Left ventricle myocardium inferior (tissue), 1 donor: ENCODE results near the gene MEG3. TPM values are rescaled to one million over a fixed set of nuclear protein-coding genes. Genes with fewer than 3 reads are reported as not detected.

Experiments used
- DNase-seq: peaks from one replicate; pipeline ENCODE4 v3.0.0-alpha.2; 2020
- H3K27ac ChIP-seq: fragments of 200-600 bp; replicated peaks from 2 replicates; pipeline ENCODE4 v1.8.0; 2021
- H3K27me3 ChIP-seq: fragments of 200-600 bp; 2 replicates; pipeline ENCODE4 v1.8.0; 2021; ENCODE audit warnings: low read depth
- H3K36me3 ChIP-seq: fragments of 200-600 bp; 2 replicates; pipeline ENCODE4 v1.8.0; 2021
- H3K4me1 ChIP-seq: fragments of 200-600 bp; 2 replicates; pipeline ENCODE4 v1.8.0; 2021
- H3K4me3 ChIP-seq: fragments of 200-600 bp; 2 replicates; pipeline ENCODE4 v1.8.0; 2021; ENCODE audit warnings: mild to moderate bottlenecking, moderate library complexity
- H3K9me3 ChIP-seq: fragments of 200-600 bp; replicated peaks from 2 replicates; pipeline ENCODE4 v1.8.0; 2021
- CTCF ChIP-seq: fragments of 200-600 bp; IDR thresholded peaks from 2 replicates; pipeline ENCODE4 v1.8.0; 2021; ENCODE audit warnings: antibody characterized with exemption, mild to moderate bottlenecking, borderline replicate concordance
- intact Hi-C: fragments of 100-400 bp; cut with micrococcal nuclease; formaldehyde crosslinking; loops from one replicate; pipeline ENCODE4 v1.11.0; 2022
- total RNA-seq: library from RNA; stranded (reverse); fragmentation: NEBNext Ultra II Directional; extraction: Animal tissue kit (Norgen Biotek cat#: 25700); gene quantifications from one replicate; pipeline ENCODE4 v1.2.1, GENCODE V29; 2021
- donor health status: DM: no; HTN: yes; CAD: no; lungs with severe emphysema.

Gene MEG3
- total RNA-seq, 1 donor from 2014 or later: 17.5 TPM

- H3K36me3 ChIP-seq: no peaks in the 10 kb centered on the region
- H3K4me3 ChIP-seq: no peak overlapping the region
- intact Hi-C loops: no loop called here
- no peak overlapping the region for H3K27ac ChIP-seq
- peaks cover 82% of the 10 kb centered on the region for H3K27me3 ChIP-seq
- no peaks in the 10 kb centered on the region for H3K4me1 ChIP-seq
- H3K9me3 ChIP-seq: peaks cover 18% of the 10 kb centered on the region
- no peak for DNase-seq
- TF ChIP-seq CTCF: no peak
Measured at GRCh38 chr14:100804138-100804537, 21.8 kb upstream of the MEG3 start.

- Histone ChIP-seq H3K27me3 (peaks cover 88% of the 10 kb centered on the region), H3K27ac (no peak overlapping the region), H3K4me1 (no peaks in the 10 kb centered on the region), H3K9me3 (peaks cover 24% of the 10 kb centered on the region), H3K4me3 (no peak overlapping the region), H3K36me3 (no peaks in the 10 kb centered on the region)
- TF ChIP-seq CTCF: no peak
- DNase-seq: no peak
- intact Hi-C loops: no loop called here
Measured at GRCh38 chr14:100804558-100805309, 21.2 kb upstream of the MEG3 start.

GRCh38 chr14:100806386-100806785 lies 19.5 kb upstream of the MEG3 start:
- no peak for DNase-seq
- peaks cover 89% of the 10 kb centered on the region for H3K27me3 ChIP-seq
- TF ChIP-seq CTCF: no peak

GRCh38 chr14:100807496-100807895 lies 18.4 kb upstream of the MEG3 start:
- H3K27ac ChIP-seq: no peak overlapping the region
- no peak overlapping the region for H3K4me3 ChIP-seq
- no peaks in the 10 kb centered on the region for H3K4me1 ChIP-seq
- TF ChIP-seq CTCF: no peak
- H3K36me3 ChIP-seq: no peaks in the 10 kb centered on the region
- intact Hi-C loops: no loop called here
- no peak for DNase-seq
- peaks cover 43% of the 10 kb centered on the region for H3K9me3 ChIP-seq
- H3K27me3 ChIP-seq: peaks cover 97% of the 10 kb centered on the region

More at GRCh38 chr14:100806386-100806785, 19.5 kb upstream of the MEG3 start:
- H3K27ac ChIP-seq: no peak overlapping the region
- peaks cover 40% of the 10 kb centered on the region for H3K9me3 ChIP-seq
- no peaks in the 10 kb centered on the region for H3K36me3 ChIP-seq
- intact Hi-C loops: no loop called here
- H3K4me3 ChIP-seq: no peak overlapping the region
- H3K4me1 ChIP-seq: no peaks in the 10 kb centered on the region

GRCh38 chr14:100807979-100808734 lies 17.8 kb upstream of the MEG3 start:
- Histone ChIP-seq H3K27ac (no peak overlapping the region), H3K9me3 (peaks cover 43% of the 10 kb centered on the region), H3K4me3 (no peak overlapping the region), H3K4me1 (no peaks in the 10 kb centered on the region), H3K36me3 (no peaks in the 10 kb centered on the region), H3K27me3 (peaks cover 95% of the 10 kb centered on the region)
- no peak for TF ChIP-seq CTCF
- no peak for DNase-seq
- intact Hi-C loops: no loop called here
